ENCODE results near the gene CPEB4.

DNA sequence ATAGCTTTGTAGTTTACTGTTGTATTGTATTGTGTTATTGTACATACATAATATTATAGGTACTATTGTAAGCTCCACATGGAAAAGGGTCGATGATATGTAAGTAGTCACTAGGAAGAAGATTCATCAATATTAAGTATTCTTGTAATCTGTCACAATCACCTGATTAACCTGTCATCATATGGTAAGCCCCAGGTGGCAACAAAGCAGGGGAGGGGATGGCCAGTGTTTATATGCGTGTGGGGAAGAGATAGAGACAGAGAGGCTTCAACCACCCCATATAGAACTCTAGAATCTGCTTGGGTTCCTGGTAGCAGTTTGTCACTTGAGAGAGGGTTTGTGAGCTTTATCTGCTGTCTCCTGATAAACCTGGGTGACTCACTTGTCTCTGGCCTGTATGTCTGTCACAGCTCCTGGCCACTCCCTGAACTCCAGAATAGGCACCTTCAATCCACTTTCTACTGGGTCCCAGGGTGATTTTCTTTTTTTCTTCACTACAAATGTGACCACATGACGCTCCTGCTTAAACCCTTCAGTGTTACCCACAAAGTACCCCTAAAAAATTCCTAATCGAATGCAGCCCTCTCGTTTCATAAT lies 48.9 kb upstream of the CPEB4 start:
- TF ChIP-seq MAZ (IDR thresholded peaks at IDR 0.05; ENCODE audit: borderline replicate concordance, low read depth, low read length) (no peak), POLR2A (IDR thresholded peaks at IDR 0.05; ENCODE audit: low read depth, low read length) (no peak), SMC3 (IDR thresholded peaks at IDR 0.05; ENCODE audit: low read depth, low read length) (no peak)
- TF ChIP-seq, protein P1, sequence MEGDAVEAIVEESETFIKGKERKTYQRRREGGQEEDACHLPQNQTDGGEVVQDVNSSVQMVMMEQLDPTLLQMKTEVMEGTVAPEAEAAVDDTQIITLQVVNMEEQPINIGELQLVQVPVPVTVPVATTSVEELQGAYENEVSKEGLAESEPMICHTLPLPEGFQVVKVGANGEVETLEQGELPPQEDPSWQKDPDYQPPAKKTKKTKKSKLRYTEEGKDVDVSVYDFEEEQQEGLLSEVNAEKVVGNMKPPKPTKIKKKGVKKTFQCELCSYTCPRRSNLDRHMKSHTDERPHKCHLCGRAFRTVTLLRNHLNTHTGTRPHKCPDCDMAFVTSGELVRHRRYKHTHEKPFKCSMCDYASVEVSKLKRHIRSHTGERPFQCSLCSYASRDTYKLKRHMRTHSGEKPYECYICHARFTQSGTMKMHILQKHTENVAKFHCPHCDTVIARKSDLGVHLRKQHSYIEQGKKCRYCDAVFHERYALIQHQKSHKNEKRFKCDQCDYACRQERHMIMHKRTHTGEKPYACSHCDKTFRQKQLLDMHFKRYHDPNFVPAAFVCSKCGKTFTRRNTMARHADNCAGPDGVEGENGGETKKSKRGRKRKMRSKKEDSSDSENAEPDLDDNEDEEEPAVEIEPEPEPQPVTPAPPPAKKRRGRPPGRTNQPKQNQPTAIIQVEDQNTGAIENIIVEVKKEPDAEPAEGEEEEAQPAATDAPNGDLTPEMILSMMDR (conservative IDR thresholded peaks at IDR 0.05; ENCODE audit: low read depth, low read length) = no peak
- TF ChIP-seq, protein P2, sequence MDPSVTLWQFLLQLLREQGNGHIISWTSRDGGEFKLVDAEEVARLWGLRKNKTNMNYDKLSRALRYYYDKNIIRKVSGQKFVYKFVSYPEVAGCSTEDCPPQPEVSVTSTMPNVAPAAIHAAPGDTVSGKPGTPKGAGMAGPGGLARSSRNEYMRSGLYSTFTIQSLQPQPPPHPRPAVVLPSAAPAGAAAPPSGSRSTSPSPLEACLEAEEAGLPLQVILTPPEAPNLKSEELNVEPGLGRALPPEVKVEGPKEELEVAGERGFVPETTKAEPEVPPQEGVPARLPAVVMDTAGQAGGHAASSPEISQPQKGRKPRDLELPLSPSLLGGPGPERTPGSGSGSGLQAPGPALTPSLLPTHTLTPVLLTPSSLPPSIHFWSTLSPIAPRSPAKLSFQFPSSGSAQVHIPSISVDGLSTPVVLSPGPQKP (IDR thresholded peaks at IDR 0.05; ENCODE audit: borderline replicate concordance, low read depth, low read length) = no peak

Measured in IMR-90 (cell line).